Small intestine (tissue), 7 donors: Measurements from ENCODE around the gene ATXN7L3. TPM values are rescaled to one million over a fixed set of nuclear protein-coding genes. Genes with fewer than 3 reads are reported as not detected.

Experiments used
- DNase-seq, 2 donors: peaks; one replicate each; pipeline versions ENCODE4 v3.0.0 to v3.0.0-alpha.2; 2013
- FAIRE-seq: peaks from 2 replicates; lab custom pipeline; 2012; peaks lifted over from hg19 to GRCh38; lab: Jason Lieb, UNC
- H3K27ac ChIP-seq, 3 donors: one replicate each; pipeline ENCODE4 v1.5.1; 2013; ENCODE audit warnings: low read length in 2 of 3, mild to moderate bottlenecking in 2 of 3, control low read depth in 1 of 3, inconsistent platforms in 1 of 3, low read depth in 1 of 3, moderate library complexity in 1 of 3
- H3K27me3 ChIP-seq, 3 donors: one replicate each; pipeline ENCODE4 v1.6.1; 2013; ENCODE audit warnings: low read length in 3 of 3, inconsistent platforms in 1 of 3; ENCODE audit not compliant: control insufficient read depth in 3 of 3, insufficient read depth in 3 of 3
- H3K36me3 ChIP-seq, 3 donors: one replicate each; pipeline ENCODE4 v1.6.1; 2013; ENCODE audit warnings: low read length in 3 of 3, inconsistent platforms in 1 of 3, low read depth in 1 of 3, mild to moderate bottlenecking in 1 of 3, moderate library complexity in 1 of 3; ENCODE audit not compliant: control insufficient read depth in 3 of 3, insufficient read depth in 2 of 3
- H3K4me1 ChIP-seq, 3 donors: one replicate each; pipeline ENCODE4 v1.6.1; 2013; ENCODE audit warnings: low read length in 2 of 3, inconsistent platforms in 1 of 3, low read depth in 1 of 3, mild to moderate bottlenecking in 1 of 3, moderate library complexity in 1 of 3; ENCODE audit not compliant: control insufficient read depth in 3 of 3, insufficient read depth in 2 of 3
- H3K4me3 ChIP-seq, 3 donors: one replicate each; pipeline ENCODE4 v1.5.1; 2013; ENCODE audit warnings: low read length in 3 of 3, control low read depth in 1 of 3, inconsistent platforms in 1 of 3, low read depth in 1 of 3, mild to moderate bottlenecking in 1 of 3, moderate library complexity in 1 of 3
- H3K9me3 ChIP-seq, 2 donors: one replicate each; pipeline ENCODE4 v1.6.1; 2013; ENCODE audit warnings: low read depth in 1 of 2, low read length in 1 of 2; ENCODE audit not compliant: control insufficient read depth in 2 of 2, insufficient read depth in 1 of 2
- WGBS, 3 donors: extraction: QIAGEN DNeasy Blood & Tissue Kit; methylation state at CpG; one replicate each; pipeline ENCODE4 v1.1.7; 2013; 5-methylcytosine and 5-hydroxymethylcytosine counted together
- polyA plus RNA-seq, 4 donors: library from polyadenylated mRNA; stranded (reverse) in 3 of 4; unstranded in 1 of 4; fragments of 200-250 nt in 3 of 4; fragments of 120-200 nt in 1 of 4; gene quantifications; one replicate each; pipeline versions ENCODE4 v1.2.1 to v1.2.3, GENCODE V29; 2013
- donor health status: healthy with polysubstance abuse.
- donor health status: control.
- donor health status: control.
- donor health status: Bipolar disorder and iron deficiency.
- donor health status: healthy.

Gene ATXN7L3
- polyA plus RNA-seq, 4 donors: 40.3 to 44.1 (median 43.1) TPM

- Histone ChIP-seq H3K9me3 (no peaks in the 10 kb centered on the region), H3K27me3 (no peaks in the 10 kb centered on the region), H3K4me1 (peaks cover 0 to 8% (median 0%) of the 10 kb centered on the region in 3 donors), H3K4me3 (no peak overlapping the region), H3K36me3 (peaks cover 10 to 69% (median 22%) of the 10 kb centered on the region in 3 donors), H3K27ac (no peak overlapping the region)
- FAIRE-seq (no peak), DNase-seq (no peak)
- 88 to 91% (median 90%) methylated on average over 5 of the region's 5 CpGs for WGBS, 3 donors
These were observed 8.1 kb upstream of the ATXN7L3 start for GRCh38 chr17:44207743-44208142.

GRCh38 chr17:44207319-44207718, 7.6 kb upstream of the ATXN7L3 start:
- Histone ChIP-seq H3K4me1 (peaks cover 0 to 8% (median 0%) of the 10 kb centered on the region in 3 donors), H3K27ac (no peak overlapping the region), H3K9me3 (no peaks in the 10 kb centered on the region), H3K27me3 (no peaks in the 10 kb centered on the region), H3K36me3 (peaks cover 10 to 65% (median 22%) of the 10 kb centered on the region in 3 donors), H3K4me3 (no peak overlapping the region)
- FAIRE-seq: no peak
- 81 to 90% (median 85%) methylated on average over 13 to 17 of the region's 17 CpGs for WGBS, 3 donors
- DNase-seq: no peak

- Histone ChIP-seq H3K27ac (no peak overlapping the region), H3K9me3 (no peaks in the 10 kb centered on the region), H3K4me3 (no peak overlapping the region), H3K36me3 (peaks cover 10 to 60% (median 22%) of the 10 kb centered on the region in 3 donors), H3K4me1 (peaks cover 0 to 8% (median 0%) of the 10 kb centered on the region in 3 donors), H3K27me3 (no peaks in the 10 kb centered on the region)
- DNase-seq (no peak), FAIRE-seq (no peak)
- 81 to 84% (median 82%) methylated on average over 6 of the region's 6 CpGs for WGBS, 3 donors
These were observed 7.1 kb upstream of the ATXN7L3 start for GRCh38 chr17:44206825-44207155.

GRCh38 chr17:44205962-44206824, 6.5 kb upstream of the ATXN7L3 start:
- no peak for DNase-seq
- Histone ChIP-seq H3K27ac (no peak overlapping the region), H3K36me3 (peaks cover 10 to 54% (median 22%) of the 10 kb centered on the region in 3 donors), H3K4me1 (peaks cover 0 to 9% (median 0%) of the 10 kb centered on the region in 3 donors), H3K4me3 (no peak overlapping the region), H3K9me3 (no peaks in the 10 kb centered on the region), H3K27me3 (no peaks in the 10 kb centered on the region)
- 61 to 66% (median 64%) methylated on average over 13 of the region's 13 CpGs for WGBS, 3 donors
- no peak for FAIRE-seq

DNA sequence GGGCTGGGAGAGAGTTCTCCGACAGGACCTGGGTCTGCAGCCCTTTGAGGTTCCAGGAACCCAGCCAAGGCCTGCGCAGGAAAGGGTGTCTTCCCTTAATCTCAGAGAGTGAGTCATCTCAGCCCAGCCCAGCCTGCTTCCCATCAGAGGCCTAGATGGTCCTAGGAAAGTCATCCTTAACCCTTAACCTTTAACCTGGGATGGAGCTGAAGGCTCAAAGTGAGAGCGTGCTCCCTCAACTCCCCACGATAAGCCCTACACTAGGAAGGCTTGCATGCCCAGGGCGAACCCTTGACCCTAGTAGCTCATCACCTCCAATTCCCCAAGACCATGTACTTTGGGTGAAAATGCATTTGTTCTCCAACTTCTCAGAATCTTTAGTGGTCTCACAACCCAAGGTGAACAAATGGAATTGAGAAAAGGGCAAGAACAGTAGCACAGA, 4.8 kb upstream of the ATXN7L3 start:
- peaks cover 8 to 38% (median 19%) of the 10 kb centered on the region in 3 donors for H3K36me3 ChIP-seq
- H3K4me1 ChIP-seq: peaks cover 0 to 6% (median 0%) of the 10 kb centered on the region in 3 donors
- DNase-seq: peak in 1 of 2 donors; percentile 56
- H3K27ac ChIP-seq: no peak overlapping the region
- no peak for FAIRE-seq
- H3K9me3 ChIP-seq: no peaks in the 10 kb centered on the region
- H3K27me3 ChIP-seq: no peaks in the 10 kb centered on the region
- WGBS, 3 donors: 30 to 53% (median 40%) methylated on average over 5 of the region's 5 CpGs
- H3K4me3 ChIP-seq: no peak overlapping the region

DNA sequence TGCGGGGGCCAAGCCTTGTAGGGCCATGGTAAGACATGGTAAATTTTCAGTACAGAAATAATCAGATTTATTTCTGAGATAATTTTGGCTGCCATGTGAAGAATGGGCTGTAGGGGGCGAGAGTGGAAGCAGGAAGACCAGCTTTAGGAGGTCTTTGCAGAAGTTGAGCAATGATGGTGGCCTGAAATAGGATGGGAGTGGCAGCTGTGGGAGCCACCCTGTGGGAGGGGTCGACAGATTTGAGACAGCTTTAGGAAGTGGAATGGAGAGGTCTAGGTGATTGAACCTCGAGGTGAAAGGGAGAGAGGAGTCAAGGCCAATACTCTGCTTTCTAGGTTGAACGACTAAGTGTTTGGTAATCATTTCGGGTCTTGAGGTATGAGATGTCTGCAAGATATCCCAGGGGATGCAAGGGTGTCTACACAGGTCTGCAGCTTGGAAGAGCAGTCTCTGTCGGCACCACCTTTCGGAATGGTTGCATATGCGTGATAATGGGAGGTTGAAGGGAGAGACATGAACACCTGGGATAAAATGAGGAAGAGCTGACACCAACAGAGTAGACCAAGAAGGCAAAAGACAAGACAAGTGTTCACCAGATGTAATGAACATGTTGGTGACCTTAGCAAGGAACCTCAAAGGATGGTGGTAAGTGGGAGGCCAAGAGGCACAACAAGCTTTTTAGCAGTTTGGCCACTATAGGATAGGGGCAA, 4.2 kb upstream of the ATXN7L3 start:
- Histone ChIP-seq H3K4me3 (no peak overlapping the region), H3K27ac (peak overlapping the region in 1 of 3 donors; percentile 30), H3K4me1 (peaks cover 0 to 6% (median 0%) of the 10 kb centered on the region in 3 donors), H3K27me3 (no peaks in the 10 kb centered on the region), H3K9me3 (no peaks in the 10 kb centered on the region), H3K36me3 (peaks cover 6 to 32% (median 14%) of the 10 kb centered on the region in 3 donors)
- FAIRE-seq (no peak), DNase-seq (peak in 1 of 2 donors; percentile 48)
- WGBS, 3 donors: 58 to 61% (median 59%) methylated on average over 9 of the region's 9 CpGs

GRCh38 chr17:44202756-44203155, 3.1 kb upstream of the ATXN7L3 start:
- WGBS, 3 donors: 83 to 90% (median 84%) methylated on average over 4 of the region's 4 CpGs
- DNase-seq (no peak), FAIRE-seq (no peak)
- Histone ChIP-seq H3K27me3 (no peaks in the 10 kb centered on the region), H3K9me3 (no peaks in the 10 kb centered on the region), H3K4me1 (peaks cover 0 to 14% (median 3%) of the 10 kb centered on the region in 3 donors), H3K4me3 (no peak overlapping the region), H3K27ac (no peak overlapping the region), H3K36me3 (peaks cover 2 to 21% (median 10%) of the 10 kb centered on the region in 3 donors)

GRCh38 chr17:44200478-44201155, 933 bp upstream of the ATXN7L3 start:
- H3K27ac ChIP-seq: peak overlapping the region; percentile 65 to 99 (median 99)
- H3K27me3 ChIP-seq: no peaks in the 10 kb centered on the region
- H3K9me3 ChIP-seq: no peaks in the 10 kb centered on the region
- peak overlapping the region; percentile 50 to 88 (median 80) for H3K4me3 ChIP-seq
- peak in 1 of 2 donors; percentile 24 for DNase-seq
- 5 to 6% (median 5%) methylated on average over 29 to 36 of the region's 36 CpGs for WGBS, 3 donors
- peaks cover 3 to 19% (median 8%) of the 10 kb centered on the region in 3 donors for H3K36me3 ChIP-seq
- peaks cover 0 to 22% (median 3%) of the 10 kb centered on the region in 3 donors for H3K4me1 ChIP-seq
- no peak for FAIRE-seq
